ENCODE data around the gene PLLP.

- TF ChIP-seq CTCF (IDR thresholded peaks at IDR 0.05) (no peak), POLR2A (IDR thresholded peaks at IDR 0.05) (no peak), EP300 (IDR thresholded peaks at IDR 0.05) (no peak)
Measured at GRCh38 chr16:57234707-57235092, 49.8 kb downstream of the PLLP start.

Data from sigmoid colon (tissue), 4 donors.